HepG2 (cell line): Measurements from ENCODE around the gene USP34. TPM values are rescaled to one million over a fixed set of nuclear protein-coding genes. Genes with fewer than 3 reads are reported as not detected.

ENCODE experiments used
- CREB1 ChIP-seq, 2 experiments: fragments of 450-650 bp in 1 of 2; IDR thresholded peaks; 2 replicates each; pipeline ENCODE4 v1.6.1; 2016 to 2017; ENCODE audit warnings: control low read depth in 1 of 2, mild to moderate bottlenecking in 1 of 2, missing compliant biosample characterization in 1 of 2, missing genetic modification characterization in 1 of 2
- ETV5 ChIP-seq: IDR thresholded peaks from 2 replicates; pipeline ENCODE4 v1.6.1; 2018; ENCODE audit warnings: missing biosample characterization, missing genetic modification reagents, inconsistent platforms, borderline replicate concordance
- TEAD3 ChIP-seq: optimal IDR thresholded peaks from 2 replicates; pipeline ENCODE3; 2016; ENCODE audit warnings: borderline replicate concordance
- TOPORS ChIP-seq: sonication (generic); formaldehyde crosslinking; IDR thresholded peaks from 2 replicates; pipeline ENCODE4 v1.8.0; 2023; ENCODE audit warnings: mild to moderate bottlenecking, missing genetic modification reagents
- ZC3H4 ChIP-seq: sonication (generic); formaldehyde crosslinking; IDR thresholded peaks from 2 replicates; pipeline ENCODE4 v1.4.0; 2020; ENCODE audit warnings: missing genetic modification reagents, borderline replicate concordance
- ZNF20 ChIP-seq: sonication (generic); formaldehyde crosslinking; IDR thresholded peaks from 2 replicates; pipeline ENCODE4 v1.4.0; 2020; ENCODE audit warnings: mild to moderate bottlenecking, moderate library complexity, missing genetic modification reagents
- ZNF33A ChIP-seq: sonication (generic); formaldehyde crosslinking; IDR thresholded peaks from 2 replicates; pipeline ENCODE4 v1.5.1; 2020; ENCODE audit warnings: missing genetic modification reagents, mild to moderate bottlenecking, moderate library complexity, borderline replicate concordance
- ZNF615 ChIP-seq: sonication (generic); formaldehyde crosslinking; IDR thresholded peaks from 2 replicates; pipeline ENCODE4 v1.5.0; 2020; ENCODE audit warnings: mild to moderate bottlenecking, missing genetic modification reagents, borderline replicate concordance
- ZNF7 ChIP-seq: IDR thresholded peaks from 2 replicates; pipeline ENCODE4 v1.6.1; 2016; ENCODE audit warnings: missing biosample characterization, missing genetic modification reagents
- ZNF878 ChIP-seq: sonication (generic); formaldehyde crosslinking; IDR thresholded peaks from 2 replicates; pipeline ENCODE4 v1.8.1; 2023; ENCODE audit warnings: mild to moderate bottlenecking, missing genetic modification reagents, moderate library complexity
- polyA plus RNA-seq, 8 experiments: library from polyadenylated mRNA; depleted of rRNA in 3 of 8; stranded (reverse) in 7 of 8; unstranded in 1 of 8; fragments of >200 nt; fragmentation: Illumina TruSeq in 4 of 8; extraction: Trizol in 4 of 8; gene quantifications; 2 replicates each; pipeline versions ENCODE4 v1.2.1 to v1.2.3, GENCODE V29; 2011 to 2016; ENCODE audit warnings: low read depth in 4 of 8, missing spikeins in 1 of 8, mixed read lengths in 1 of 8; ENCODE audit not compliant: insufficient read depth in 1 of 8
- total RNA-seq, 5 experiments: library from RNA; depleted of rRNA; stranded (reverse); fragments of >200 nt; fragmentation: Illumina TruSeq; extraction: Trizol; gene quantifications; 2 replicates each; pipeline ENCODE4 v1.2.3, GENCODE V29; 2016; ENCODE audit warnings: low read depth in 1 of 5
- TF ChIP-seq, protein P1 (sequence below): sonication (generic); formaldehyde crosslinking; IDR thresholded peaks from 2 replicates; pipeline ENCODE4 v1.5.0; 2020; ENCODE audit warnings: missing genetic modification reagents
- TF ChIP-seq, protein P2 (sequence below): sonication (generic); formaldehyde crosslinking; IDR thresholded peaks from 2 replicates; pipeline ENCODE4 v1.4.0; 2020; ENCODE audit warnings: low read depth, missing genetic modification reagents
- TF ChIP-seq, protein P3 (sequence below): sonication (generic); formaldehyde crosslinking; IDR thresholded peaks from 2 replicates; pipeline ENCODE4 v1.4.0; 2020; ENCODE audit warnings: missing genetic modification reagents
- TF ChIP-seq, protein P4 (sequence below): sonication (generic); formaldehyde crosslinking; IDR thresholded peaks from 2 replicates; pipeline ENCODE4 v1.4.0; 2020; ENCODE audit warnings: missing genetic modification reagents, mild to moderate bottlenecking, borderline replicate concordance
- TF ChIP-seq, protein P5 (sequence below): IDR thresholded peaks from 2 replicates; pipeline ENCODE4 v1.6.1; 2016

The USP34 gene
- total and polyA plus RNA-seq, 2 of the 13 experiments (the other 11 are each of a cell fraction or from before 2014, with no cell fraction given) = 99.2 to 100 TPM

DNA sequence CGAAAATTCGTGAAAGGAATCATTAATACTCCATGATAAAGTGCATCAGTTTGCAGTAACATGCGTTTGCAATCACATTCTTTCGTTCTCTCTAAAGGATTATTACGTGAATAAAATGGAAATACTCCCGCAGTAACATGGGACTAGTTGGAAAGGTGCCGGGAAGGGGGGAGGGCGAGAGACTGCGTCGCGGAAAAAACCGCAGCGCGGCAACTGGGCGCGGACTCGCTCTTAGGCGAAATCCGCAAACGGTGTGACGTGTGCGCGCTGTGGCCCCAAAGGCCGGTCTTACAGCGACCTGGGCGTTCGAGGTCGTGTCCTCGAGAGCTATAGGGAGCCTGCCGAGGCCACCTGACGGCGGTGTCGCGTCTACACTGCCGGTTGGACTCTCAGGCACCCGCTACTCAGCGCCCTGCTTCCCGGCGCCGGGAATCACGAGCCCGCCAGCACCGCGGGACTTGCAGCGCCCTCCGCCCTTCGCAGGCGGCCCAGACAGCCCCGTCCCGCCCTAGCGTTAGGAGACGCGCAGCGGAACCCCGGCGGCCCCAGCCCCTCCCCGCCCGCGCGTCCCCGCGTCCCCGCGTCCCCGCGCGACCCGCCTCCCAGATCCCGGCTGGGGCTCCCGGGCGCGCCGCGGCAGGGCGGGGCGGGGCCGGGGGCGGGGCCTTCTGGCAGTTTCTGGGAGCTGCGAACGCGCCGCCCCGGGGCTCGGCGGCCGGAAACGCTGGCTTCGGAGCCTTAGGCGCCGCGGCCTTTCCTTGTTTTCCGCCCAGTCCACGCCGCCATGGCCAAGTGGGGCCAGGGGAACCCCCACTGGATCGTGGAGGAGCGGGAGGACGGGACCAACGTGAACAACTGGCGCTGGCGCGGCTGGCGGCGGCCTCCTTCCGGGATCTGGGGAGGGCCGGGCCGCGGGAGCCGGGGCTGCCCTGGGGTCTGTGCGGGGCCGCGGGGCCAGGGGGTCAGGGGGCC lies 293.8 kb downstream of the USP34 start (continued):
- TF ChIP-seq, protein P1, sequence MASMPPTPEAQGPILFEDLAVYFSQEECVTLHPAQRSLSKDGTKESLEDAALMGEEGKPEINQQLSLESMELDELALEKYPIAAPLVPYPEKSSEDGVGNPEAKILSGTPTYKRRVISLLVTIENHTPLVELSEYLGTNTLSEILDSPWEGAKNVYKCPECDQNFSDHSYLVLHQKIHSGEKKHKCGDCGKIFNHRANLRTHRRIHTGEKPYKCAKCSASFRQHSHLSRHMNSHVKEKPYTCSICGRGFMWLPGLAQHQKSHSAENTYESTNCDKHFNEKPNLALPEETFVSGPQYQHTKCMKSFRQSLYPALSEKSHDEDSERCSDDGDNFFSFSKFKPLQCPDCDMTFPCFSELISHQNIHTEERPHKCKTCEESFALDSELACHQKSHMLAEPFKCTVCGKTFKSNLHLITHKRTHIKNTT = no peak
- TF ChIP-seq ZNF33A (CRISPR knock-in tag) = no peak
- peak; percentile 29; the same call in 1 of the 2 replicates for TF ChIP-seq ZNF615 (CRISPR knock-in tag)
- TF ChIP-seq, protein P2, sequence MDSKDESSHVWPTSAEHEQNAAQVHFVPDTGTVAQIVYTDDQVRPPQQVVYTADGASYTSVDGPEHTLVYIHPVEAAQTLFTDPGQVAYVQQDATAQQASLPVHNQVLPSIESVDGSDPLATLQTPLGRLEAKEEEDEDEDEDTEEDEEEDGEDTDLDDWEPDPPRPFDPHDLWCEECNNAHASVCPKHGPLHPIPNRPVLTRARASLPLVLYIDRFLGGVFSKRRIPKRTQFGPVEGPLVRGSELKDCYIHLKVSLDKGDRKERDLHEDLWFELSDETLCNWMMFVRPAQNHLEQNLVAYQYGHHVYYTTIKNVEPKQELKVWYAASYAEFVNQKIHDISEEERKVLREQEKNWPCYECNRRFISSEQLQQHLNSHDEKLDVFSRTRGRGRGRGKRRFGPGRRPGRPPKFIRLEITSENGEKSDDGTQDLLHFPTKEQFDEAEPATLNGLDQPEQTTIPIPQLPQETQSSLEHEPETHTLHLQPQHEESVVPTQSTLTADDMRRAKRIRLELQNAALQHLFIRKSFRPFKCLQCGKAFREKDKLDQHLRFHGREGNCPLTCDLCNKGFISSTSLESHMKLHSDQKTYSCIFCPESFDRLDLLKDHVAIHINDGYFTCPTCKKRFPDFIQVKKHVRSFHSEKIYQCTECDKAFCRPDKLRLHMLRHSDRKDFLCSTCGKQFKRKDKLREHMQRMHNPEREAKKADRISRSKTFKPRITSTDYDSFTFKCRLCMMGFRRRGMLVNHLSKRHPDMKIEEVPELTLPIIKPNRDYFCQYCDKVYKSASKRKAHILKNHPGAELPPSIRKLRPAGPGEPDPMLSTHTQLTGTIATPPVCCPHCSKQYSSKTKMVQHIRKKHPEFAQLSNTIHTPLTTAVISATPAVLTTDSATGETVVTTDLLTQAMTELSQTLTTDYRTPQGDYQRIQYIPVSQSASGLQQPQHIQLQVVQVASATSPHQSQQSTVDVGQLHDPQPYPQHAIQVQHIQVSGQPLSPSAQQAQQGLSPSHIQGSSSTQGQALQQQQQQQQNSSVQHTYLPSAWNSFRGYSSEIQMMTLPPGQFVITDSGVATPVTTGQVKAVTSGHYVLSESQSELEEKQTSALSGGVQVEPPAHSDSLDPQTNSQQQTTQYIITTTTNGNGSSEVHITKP = peak; percentile 63; the same call in 1 of the 2 replicates
- peak; percentile 87 for TF ChIP-seq CREB1 (IDR thresholded peaks at IDR 0.05)
- peak; percentile 75 for TF ChIP-seq CREB1 (CRISPR knock-in tag; IDR thresholded peaks at IDR 0.05)
- TF ChIP-seq, protein P3, sequence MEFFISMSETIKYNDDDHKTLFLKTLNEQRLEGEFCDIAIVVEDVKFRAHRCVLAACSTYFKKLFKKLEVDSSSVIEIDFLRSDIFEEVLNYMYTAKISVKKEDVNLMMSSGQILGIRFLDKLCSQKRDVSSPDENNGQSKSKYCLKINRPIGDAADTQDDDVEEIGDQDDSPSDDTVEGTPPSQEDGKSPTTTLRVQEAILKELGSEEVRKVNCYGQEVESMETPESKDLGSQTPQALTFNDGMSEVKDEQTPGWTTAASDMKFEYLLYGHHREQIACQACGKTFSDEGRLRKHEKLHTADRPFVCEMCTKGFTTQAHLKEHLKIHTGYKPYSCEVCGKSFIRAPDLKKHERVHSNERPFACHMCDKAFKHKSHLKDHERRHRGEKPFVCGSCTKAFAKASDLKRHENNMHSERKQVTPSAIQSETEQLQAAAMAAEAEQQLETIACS (CRISPR knock-in tag) = peak; percentile 98
- TF ChIP-seq TEAD3 (CRISPR knock-in tag) = no peak
- TF ChIP-seq ZNF878 (CRISPR knock-in tag) = peak; percentile 92; the same call in 1 of the 2 replicates
- no peak for TF ChIP-seq ZNF7 (CRISPR knock-in tag)
- TF ChIP-seq, protein P4, sequence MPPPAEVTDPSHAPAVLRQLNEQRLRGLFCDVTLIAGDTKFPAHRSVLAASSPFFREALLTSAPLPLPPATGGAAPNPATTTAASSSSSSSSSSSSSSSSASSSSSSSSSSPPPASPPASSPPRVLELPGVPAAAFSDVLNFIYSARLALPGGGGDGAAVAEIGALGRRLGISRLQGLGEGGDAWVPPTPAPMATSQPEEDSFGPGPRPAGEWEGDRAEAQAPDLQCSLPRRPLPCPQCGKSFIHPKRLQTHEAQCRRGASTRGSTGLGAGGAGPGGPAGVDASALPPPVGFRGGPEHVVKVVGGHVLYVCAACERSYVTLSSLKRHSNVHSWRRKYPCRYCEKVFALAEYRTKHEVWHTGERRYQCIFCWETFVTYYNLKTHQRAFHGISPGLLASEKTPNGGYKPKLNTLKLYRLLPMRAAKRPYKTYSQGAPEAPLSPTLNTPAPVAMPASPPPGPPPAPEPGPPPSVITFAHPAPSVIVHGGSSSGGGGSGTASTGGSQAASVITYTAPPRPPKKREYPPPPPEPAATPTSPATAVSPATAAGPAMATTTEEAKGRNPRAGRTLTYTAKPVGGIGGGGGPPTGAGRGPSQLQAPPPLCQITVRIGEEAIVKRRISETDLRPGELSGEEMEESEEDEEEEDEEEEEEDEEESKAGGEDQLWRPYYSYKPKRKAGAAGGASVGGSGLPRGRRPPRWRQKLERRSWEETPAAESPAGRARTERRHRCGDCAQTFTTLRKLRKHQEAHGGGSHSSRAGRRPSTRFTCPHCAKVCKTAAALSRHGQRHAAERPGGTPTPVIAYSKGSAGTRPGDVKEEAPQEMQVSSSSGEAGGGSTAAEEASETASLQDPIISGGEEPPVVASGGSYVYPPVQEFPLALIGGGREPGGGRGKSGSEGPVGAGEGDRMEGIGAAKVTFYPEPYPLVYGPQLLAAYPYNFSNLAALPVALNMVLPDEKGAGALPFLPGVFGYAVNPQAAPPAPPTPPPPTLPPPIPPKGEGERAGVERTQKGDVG (CRISPR knock-in tag) = no peak
- peak; percentile 85 for TF ChIP-seq TOPORS (CRISPR knock-in tag)
- TF ChIP-seq ZNF20 (CRISPR knock-in tag) = no peak
- TF ChIP-seq, protein P5, sequence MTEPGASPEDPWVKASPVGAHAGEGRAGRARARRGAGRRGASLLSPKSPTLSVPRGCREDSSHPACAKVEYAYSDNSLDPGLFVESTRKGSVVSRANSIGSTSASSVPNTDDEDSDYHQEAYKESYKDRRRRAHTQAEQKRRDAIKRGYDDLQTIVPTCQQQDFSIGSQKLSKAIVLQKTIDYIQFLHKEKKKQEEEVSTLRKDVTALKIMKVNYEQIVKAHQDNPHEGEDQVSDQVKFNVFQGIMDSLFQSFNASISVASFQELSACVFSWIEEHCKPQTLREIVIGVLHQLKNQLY (CRISPR knock-in tag) = no peak; the same call in none of the 2 replicates
- TF ChIP-seq ZC3H4 (CRISPR knock-in tag) = peak; percentile 39; the same call in 1 of the 2 replicates
- peak; percentile 86 for TF ChIP-seq ETV5
